IMR-90 (cell line): Measurements from ENCODE around the gene IFT20.

Source experiments
- BHLHE40 ChIP-seq: fragments of 150-350 bp; IDR thresholded peaks from 2 replicates; pipeline ENCODE4 v1.6.1; 2016; ENCODE audit warnings: mild to moderate bottlenecking, low read depth, low read length
- CTCF ChIP-seq: conservative IDR thresholded peaks from 2 replicates; pipeline ENCODE4 v1.5.1; 2012; ENCODE audit warnings: mild to moderate bottlenecking, low read depth, low read length, improper control_type of control experiment
- POLR2A ChIP-seq: IDR thresholded peaks from 2 replicates; pipeline ENCODE4 v1.6.1; 2012; ENCODE audit warnings: mild to moderate bottlenecking, low read depth, low read length

GRCh38 chr17:28290703-28291102, 44.6 kb downstream of the IFT20 start:
- TF ChIP-seq CTCF (no peak), BHLHE40 (no peak), POLR2A (no peak)
